ENCODE measurements around the gene PCSK1.

- no peak for TF ChIP-seq EZH2 (IDR thresholded peaks at IDR 0.05)
- TF ChIP-seq, protein P1, sequence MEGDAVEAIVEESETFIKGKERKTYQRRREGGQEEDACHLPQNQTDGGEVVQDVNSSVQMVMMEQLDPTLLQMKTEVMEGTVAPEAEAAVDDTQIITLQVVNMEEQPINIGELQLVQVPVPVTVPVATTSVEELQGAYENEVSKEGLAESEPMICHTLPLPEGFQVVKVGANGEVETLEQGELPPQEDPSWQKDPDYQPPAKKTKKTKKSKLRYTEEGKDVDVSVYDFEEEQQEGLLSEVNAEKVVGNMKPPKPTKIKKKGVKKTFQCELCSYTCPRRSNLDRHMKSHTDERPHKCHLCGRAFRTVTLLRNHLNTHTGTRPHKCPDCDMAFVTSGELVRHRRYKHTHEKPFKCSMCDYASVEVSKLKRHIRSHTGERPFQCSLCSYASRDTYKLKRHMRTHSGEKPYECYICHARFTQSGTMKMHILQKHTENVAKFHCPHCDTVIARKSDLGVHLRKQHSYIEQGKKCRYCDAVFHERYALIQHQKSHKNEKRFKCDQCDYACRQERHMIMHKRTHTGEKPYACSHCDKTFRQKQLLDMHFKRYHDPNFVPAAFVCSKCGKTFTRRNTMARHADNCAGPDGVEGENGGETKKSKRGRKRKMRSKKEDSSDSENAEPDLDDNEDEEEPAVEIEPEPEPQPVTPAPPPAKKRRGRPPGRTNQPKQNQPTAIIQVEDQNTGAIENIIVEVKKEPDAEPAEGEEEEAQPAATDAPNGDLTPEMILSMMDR (IDR thresholded peaks at IDR 0.05 in 2 of 3, conservative IDR thresholded peaks at IDR 0.05 in 1 of 3; ENCODE audit: borderline replicate concordance in 1 of 3, insufficient read depth in 1 of 3, low read depth in 2 of 3, low read length in 2 of 3) = no peak
- TF ChIP-seq REST (IDR thresholded peaks at IDR 0.05; ENCODE audit: low read depth) = no peak
- TF ChIP-seq JUND (IDR thresholded peaks at IDR 0.05) = no peak
- TF ChIP-seq CEBPB (IDR thresholded peaks at IDR 0.05; ENCODE audit: low read depth) = no peak
- TF ChIP-seq POLR2AphosphoS5 (IDR thresholded peaks at IDR 0.05; ENCODE audit: low read depth, low read length) = no peak
- no peak for TF ChIP-seq ATF3 (IDR thresholded peaks at IDR 0.05)
- TF ChIP-seq POLR2A (IDR thresholded peaks at IDR 0.05; ENCODE audit: borderline replicate concordance, extremely low read depth, insufficient read depth, insufficient read length) = no peak
- no peak for TF ChIP-seq MAX (IDR thresholded peaks at IDR 0.05)
These were observed 24.1 kb downstream of the PCSK1 start for GRCh38 chr5:96408841-96409538.

Measured in HCT116 (cell line).